ENCODE measurements around the gene ENG. TPM values are rescaled to one million over a fixed set of nuclear protein-coding genes. Genes with fewer than 3 reads are reported as not detected.

Gene ENG
- total and polyA plus RNA-seq, 5 experiments from 2014 or later: 2.1 to 10.2 (median 5.4) TPM

DNA sequence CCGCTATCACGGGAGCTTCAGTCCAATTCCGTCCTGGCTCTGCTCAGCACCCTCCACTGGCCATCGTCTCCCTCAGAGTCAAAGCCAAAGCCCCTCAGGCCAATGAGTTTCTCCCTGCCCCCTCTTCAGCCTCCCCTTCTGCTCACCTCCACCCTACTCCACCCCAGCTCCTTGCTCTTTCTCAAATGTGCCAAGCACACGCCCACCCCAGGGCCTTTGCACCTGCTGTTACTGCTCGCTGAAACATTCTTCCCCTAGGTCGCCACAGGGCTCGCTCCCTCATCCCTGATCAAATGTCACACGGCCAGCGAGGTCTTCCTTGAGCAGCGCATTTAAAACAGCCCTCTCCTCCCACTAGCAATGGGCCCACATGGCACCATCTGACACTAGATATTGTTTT lies 6.3 kb upstream of the ENG start:
- peak overlapping the region in 7 of 10 donors; percentile 68 to 97 (median 87) for H3K27ac Mint-ChIP-seq
- no peaks in the 10 kb centered on the region for H3K9me3 Mint-ChIP-seq
- no peak for DNase-seq
- peak overlapping the region in 1 of 10 donors; percentile 77 for H3K4me3 Mint-ChIP-seq
- peaks cover 29 to 71% (median 52%) of the 10 kb centered on the region in 4 donors for H3K4me1 Mint-ChIP-seq
- POLR2A ChIA-PET: interaction anchor here (0.6 to 3.2 kb wide), 8 partner anchors 8 to 284 kb away, joined by 3 to 22 read pairs (median 6); partner anchors contain the start of genes CDK9 and ST6GALNAC4
- ATAC-seq: no peak
- no peaks in the 10 kb centered on the region for H3K27me3 Mint-ChIP-seq
- H3K36me3 Mint-ChIP-seq: no peaks in the 10 kb centered on the region

DNA sequence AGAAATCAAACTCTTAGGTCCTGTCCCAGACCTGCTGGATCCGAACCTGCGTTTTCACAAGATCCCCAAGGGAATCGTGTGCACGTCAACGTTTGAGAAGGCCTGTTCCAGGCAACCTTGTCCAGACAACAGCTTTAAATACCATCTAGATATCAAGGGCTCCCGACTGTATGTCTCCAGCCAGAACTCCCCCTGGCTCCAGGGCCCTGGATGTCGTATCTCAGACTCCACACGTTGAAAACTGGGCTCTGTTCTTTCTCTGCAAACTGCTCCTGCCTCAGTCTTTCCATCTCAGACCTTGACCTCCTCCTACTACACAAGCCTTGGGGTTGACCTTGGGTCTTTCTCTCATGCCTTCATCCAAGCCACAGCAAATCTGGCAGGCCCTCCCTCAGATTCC lies 5.8 kb upstream of the ENG start:
- ATAC-seq (no peak), DNase-seq (no peak)
- Mint-ChIP-seq H3K4me1 (peaks cover 26 to 71% (median 52%) of the 10 kb centered on the region in 4 donors), H3K4me3 (no peak overlapping the region), H3K27me3 (no peaks in the 10 kb centered on the region), H3K27ac (peak overlapping the region in 7 of 10 donors; percentile 10 to 97 (median 77)), H3K36me3 (no peaks in the 10 kb centered on the region), H3K9me3 (no peaks in the 10 kb centered on the region)
- POLR2A ChIA-PET: interaction anchor here (0.6 to 1.2 kb wide), 7 partner anchors 13 to 284 kb away, joined by 3 to 7 read pairs (median 5); no protein-coding TSS in a partner anchor

DNA sequence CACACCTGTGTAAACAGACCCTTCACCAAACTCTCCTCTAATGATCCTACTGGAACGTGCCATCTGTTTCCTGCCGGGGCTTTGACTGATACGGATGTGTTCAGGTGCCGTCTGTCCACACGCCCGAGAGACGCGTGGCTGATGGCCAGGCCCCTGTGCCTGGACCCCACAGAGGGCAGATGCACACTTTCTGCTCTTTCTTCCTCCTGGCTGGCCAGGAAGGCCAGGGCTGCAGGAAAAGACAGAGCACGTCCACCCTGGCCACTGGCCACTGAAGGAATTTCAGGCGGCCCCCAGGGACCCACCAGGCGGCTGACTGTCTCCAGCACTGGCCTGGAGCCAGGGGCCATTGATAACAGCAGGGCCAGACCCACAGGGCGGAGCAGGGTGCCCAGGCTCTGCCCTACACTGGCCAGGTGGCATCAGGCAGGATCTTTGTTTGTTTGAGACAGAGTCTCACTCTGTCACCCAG lies 3.6 kb upstream of the ENG start:
- Mint-ChIP-seq H3K4me3 (peak overlapping the region in 1 of 10 donors; percentile 26), H3K9me3 (no peaks in the 10 kb centered on the region), H3K4me1 (peaks cover 24 to 74% (median 58%) of the 10 kb centered on the region in 4 donors), H3K36me3 (no peaks in the 10 kb centered on the region), H3K27me3 (no peaks in the 10 kb centered on the region), H3K27ac (peak overlapping the region in 3 of 10 donors; percentile 6 to 90 (median 80))
- no peak for ATAC-seq
- POLR2A ChIA-PET: interaction anchor here (1.2 to 1.4 kb wide), 2 partner anchors 9 to 72 kb away, joined by 3 read pairs; partner anchors contain the start of gene CDK9
- no peak for DNase-seq

DNA sequence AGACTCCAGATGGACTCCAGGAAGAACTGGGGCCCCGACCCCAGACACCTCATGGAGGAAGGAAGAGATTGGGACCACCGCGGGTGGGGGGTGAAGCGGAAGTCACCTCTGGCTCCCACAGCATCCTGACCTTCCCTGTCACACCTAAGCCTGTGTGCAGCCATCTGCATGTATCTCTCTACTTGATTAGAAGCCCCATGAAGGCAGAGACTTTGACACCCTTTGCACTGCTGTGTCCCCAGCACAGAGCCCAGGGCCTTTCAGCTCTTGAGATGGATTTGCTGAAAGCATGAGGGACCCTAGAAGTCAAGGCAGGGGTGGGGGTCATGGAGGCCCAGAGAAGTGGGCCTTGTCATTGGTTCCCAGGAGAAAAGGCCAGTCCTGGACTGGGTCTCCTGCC lies 2.8 kb upstream of the ENG start:
- H3K4me1 Mint-ChIP-seq: peaks cover 18 to 74% (median 55%) of the 10 kb centered on the region in 4 donors
- no peaks in the 10 kb centered on the region for H3K9me3 Mint-ChIP-seq
- POLR2A ChIA-PET: interaction anchor here (1.2 to 1.4 kb wide), 3 partner anchors 10 to 71 kb away, joined by 3 read pairs; partner anchors contain the start of genes CDK9 and FPGS
- no peak overlapping the region for H3K4me3 Mint-ChIP-seq
- DNase-seq (no peak), ATAC-seq (no peak)
- no peaks in the 10 kb centered on the region for H3K27me3 Mint-ChIP-seq
- H3K36me3 Mint-ChIP-seq: no peaks in the 10 kb centered on the region
- no peak overlapping the region for H3K27ac Mint-ChIP-seq

DNA sequence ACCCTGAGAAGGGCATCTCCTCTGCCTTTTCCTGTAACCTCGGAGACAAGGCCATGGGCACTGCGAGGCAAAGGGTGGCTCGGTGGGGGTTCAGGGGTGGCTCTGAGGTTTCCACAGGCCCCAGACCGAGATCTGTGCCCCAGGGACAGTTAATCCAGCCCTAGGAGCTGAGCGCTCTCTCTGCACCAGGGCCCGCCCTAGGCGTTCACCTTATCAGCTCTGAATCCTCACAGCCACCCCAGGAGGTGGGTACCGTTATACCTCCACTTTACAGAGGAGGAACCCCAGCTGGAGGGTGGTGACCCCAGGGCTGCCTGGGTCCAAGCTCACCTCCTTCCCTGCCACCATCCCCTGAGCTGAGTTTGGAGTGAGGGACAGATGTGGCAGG lies 2.3 kb upstream of the ENG start:
- Mint-ChIP-seq H3K36me3 (no peaks in the 10 kb centered on the region), H3K4me3 (no peak overlapping the region), H3K9me3 (no peaks in the 10 kb centered on the region), H3K27me3 (no peaks in the 10 kb centered on the region), H3K27ac (peak overlapping the region in 2 of 10 donors; percentile 14 to 93), H3K4me1 (peaks cover 17 to 74% (median 54%) of the 10 kb centered on the region in 4 donors)
- no peak for DNase-seq
- POLR2A ChIA-PET: interaction anchor here (1.2 to 2.6 kb wide), 4 partner anchors 10 to 71 kb away, joined by 3 to 6 read pairs (median 3); partner anchors contain the start of genes CDK9 and FPGS
- ATAC-seq: no peak

DNA sequence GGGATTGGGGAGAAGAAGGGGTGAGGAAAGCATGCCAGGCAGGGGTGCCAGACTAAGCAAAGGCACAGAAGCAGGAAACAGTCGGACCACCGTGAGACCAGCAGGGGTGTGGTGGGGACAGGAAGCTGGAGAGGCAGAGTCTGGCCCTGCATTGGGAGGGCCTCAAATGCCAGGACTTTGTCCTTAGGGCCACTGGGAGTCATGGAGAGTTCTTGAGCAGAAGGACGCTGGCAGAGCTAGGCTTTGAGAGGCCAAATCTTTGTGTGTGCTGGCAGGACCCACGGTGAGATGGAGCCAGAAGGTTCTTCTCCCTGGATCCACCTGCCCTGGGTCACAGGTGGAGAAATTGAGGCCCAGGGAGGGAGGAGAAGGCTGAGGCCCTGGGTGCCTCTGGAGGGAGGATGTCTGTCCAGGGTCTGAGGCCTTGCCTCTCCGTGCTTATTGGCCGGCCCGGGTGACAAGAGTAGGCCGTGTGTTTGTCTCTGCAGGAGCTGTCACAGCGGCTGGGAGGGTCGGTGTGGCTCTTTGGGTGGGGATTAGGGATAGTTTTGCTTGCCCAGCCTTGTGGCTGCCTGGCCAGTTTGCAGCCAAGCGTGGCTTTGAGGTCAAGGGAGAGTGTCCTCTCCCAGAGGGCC lies 1.8 kb upstream of the ENG start:
- H3K9me3 Mint-ChIP-seq: peaks cover 0 to 1% (median 0%) of the 10 kb centered on the region in 9 donors
- H3K27me3 Mint-ChIP-seq: no peaks in the 10 kb centered on the region
- DNase-seq: no peak
- no peaks in the 10 kb centered on the region for H3K36me3 Mint-ChIP-seq
- no peak for ATAC-seq
- POLR2A ChIA-PET: interaction anchor here (1.2 to 3.1 kb wide), 5 partner anchors 9 to 62 kb away, joined by 3 to 16 read pairs (median 4); partner anchors contain the start of gene FPGS
- peaks cover 17 to 70% (median 49%) of the 10 kb centered on the region in 4 donors for H3K4me1 Mint-ChIP-seq
- H3K4me3 Mint-ChIP-seq: peak overlapping the region in 8 of 10 donors; percentile 18 to 80 (median 48)
- H3K27ac Mint-ChIP-seq: peak overlapping the region in 9 of 10 donors; percentile 70 to 94 (median 86)

DNA sequence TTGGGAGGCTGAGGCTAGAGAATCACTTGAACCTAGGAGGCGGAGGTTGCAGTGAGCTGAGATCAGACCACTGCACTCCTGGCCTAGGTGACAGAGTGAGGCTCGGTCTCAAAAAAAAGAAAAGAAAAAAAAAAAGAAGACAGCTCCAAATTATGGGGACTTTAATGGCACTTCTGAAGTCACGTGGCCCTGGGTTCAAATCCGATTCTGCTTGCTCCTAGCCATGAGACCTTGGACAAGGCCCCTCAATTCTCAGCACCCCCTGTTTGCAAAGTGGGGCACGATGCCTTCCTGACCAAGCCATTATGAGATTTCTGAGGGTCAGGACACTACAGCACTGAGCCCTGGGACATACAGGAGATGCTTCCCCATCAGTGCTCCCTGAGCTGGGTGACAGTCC lies 1.1 kb upstream of the ENG start:
- Mint-ChIP-seq H3K4me1 (peaks cover 15 to 63% (median 42%) of the 10 kb centered on the region in 4 donors), H3K36me3 (peaks cover 0 to 2% (median 2%) of the 10 kb centered on the region in 3 donors), H3K4me3 (peak overlapping the region; percentile 25 to 80 (median 50)), H3K27ac (peak overlapping the region in 9 of 10 donors; percentile 11 to 94 (median 86)), H3K9me3 (peaks cover 0 to 5% (median 1%) of the 10 kb centered on the region in 9 donors), H3K27me3 (no peaks in the 10 kb centered on the region)
- ATAC-seq (no peak), DNase-seq (no peak)
- POLR2A ChIA-PET: interaction anchor here (0.8 to 3.1 kb wide), 6 partner anchors 9 to 62 kb away, joined by 3 to 16 read pairs (median 4); no protein-coding TSS in a partner anchor

DNA sequence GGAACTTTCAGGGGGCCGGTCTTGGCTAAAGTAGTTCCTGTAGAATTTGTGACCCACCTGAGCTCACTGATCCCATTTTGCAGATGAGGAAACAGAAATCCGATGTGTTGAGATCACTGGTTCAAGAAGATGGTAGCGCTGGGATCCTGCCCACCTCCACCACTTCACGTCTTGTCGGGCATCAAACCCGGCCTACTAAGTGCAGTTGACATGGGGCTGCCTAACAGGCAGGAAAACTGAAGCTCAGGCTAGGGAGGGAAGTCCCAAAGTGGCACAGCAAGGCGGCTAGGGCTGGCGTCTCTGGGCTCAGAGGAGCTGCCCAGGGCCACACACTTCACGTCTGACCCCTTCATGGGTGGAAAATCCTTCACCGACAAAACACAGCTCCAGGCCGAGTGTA lies 502 bp upstream of the ENG start:
- H3K4me3 Mint-ChIP-seq: peak overlapping the region in 8 of 10 donors; percentile 34 to 68 (median 46)
- POLR2A ChIA-PET: interaction anchor here (0.6 to 3.2 kb wide), 9 partner anchors 8 to 270 kb away, joined by 3 to 16 read pairs (median 4); no protein-coding TSS in a partner anchor
- ATAC-seq (no peak), DNase-seq (no peak)
- peaks cover 13 to 61% (median 40%) of the 10 kb centered on the region in 4 donors for H3K4me1 Mint-ChIP-seq
- no peaks in the 10 kb centered on the region for H3K27me3 Mint-ChIP-seq
- H3K27ac Mint-ChIP-seq: peak overlapping the region in 9 of 10 donors; percentile 14 to 94 (median 73)
- H3K36me3 Mint-ChIP-seq: peaks cover 0 to 5% (median 4%) of the 10 kb centered on the region in 3 donors
- peaks cover 0 to 9% (median 3%) of the 10 kb centered on the region in 9 donors for H3K9me3 Mint-ChIP-seq

DNA sequence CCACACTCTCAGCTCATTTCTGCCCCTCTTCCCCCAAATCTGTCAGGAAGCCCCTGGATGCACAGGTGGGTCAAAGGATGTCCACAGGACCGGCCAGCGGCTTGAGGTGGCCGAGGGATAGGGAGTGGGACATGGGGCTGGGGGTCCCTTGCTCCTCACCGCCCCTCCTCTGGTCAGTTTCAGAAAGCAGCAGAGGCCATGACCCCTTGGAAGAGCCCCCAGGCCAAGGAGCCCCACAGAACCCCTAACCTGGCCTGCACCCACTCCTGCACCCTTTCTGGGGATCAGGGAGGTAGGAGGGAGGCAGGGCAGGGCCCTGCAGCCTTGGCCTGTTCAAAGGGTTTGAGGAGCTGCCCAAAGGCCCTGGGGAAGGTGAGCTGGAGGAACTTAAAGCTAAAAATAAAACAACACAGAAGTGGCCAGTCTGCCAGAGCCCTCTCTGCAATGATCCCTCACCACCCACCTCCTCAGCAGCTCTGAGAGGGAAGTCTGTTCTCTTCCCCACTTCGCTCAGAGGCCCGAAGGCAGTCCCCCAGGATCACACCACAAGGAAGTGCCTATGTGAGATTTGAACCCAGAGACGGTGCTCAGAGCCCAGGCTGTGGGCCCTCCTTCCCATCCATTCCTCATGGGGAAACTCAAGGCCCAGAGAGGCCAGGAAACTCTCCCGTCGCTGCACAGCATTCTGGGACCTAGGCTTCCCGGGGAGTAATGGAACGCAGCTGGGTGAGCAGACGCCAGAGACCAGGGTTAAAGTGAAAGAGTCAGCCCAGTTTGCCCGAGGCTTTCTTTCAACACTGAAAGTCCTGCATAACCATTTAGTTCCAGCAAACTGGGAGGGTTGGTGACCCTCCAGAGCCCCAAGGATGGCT lies 910 bp downstream of the ENG start:
- peak overlapping the region; percentile 81 to 92 (median 88) for H3K4me3 Mint-ChIP-seq
- ATAC-seq: peak; percentile 40 to 44
- peaks cover 11 to 18% (median 13%) of the 10 kb centered on the region in 3 donors for H3K36me3 Mint-ChIP-seq
- peaks cover 13 to 52% (median 38%) of the 10 kb centered on the region in 4 donors for H3K4me1 Mint-ChIP-seq
- H3K9me3 Mint-ChIP-seq: peaks cover 2 to 22% (median 13%) of the 10 kb centered on the region in 9 donors
- H3K27me3 Mint-ChIP-seq: no peaks in the 10 kb centered on the region
- POLR2A ChIA-PET: interaction anchor here (1.0 to 3.2 kb wide), 9 partner anchors 8 to 64 kb away, joined by 3 to 16 read pairs (median 4); partner anchors contain the start of gene ST6GALNAC4
- H3K27ac Mint-ChIP-seq: peak overlapping the region; percentile 71 to 94 (median 88)
- no peak for DNase-seq

DNA sequence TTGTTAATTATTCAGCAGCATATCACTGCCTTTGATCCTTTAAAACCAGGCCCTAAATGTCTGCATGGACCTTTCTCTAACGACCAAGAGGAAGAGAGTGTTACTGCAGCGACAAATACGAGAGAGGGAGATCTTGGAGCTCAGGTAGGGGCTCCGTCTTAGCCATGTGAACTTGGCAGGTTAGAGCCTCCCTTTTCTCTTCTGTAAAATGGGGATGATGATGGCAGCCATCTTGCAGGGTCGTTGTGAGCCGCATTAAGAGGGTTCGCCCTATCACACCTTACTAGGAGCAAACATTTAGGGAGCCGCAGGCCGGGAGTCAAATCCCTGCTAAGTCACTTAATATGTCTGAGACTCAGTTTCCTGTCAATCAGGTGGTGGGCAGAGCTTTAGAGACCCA lies 1.6 kb downstream of the ENG start:
- DNase-seq (no peak), ATAC-seq (no peak)
- Mint-ChIP-seq H3K36me3 (peaks cover 11 to 21% (median 14%) of the 10 kb centered on the region in 3 donors), H3K4me1 (peaks cover 11 to 49% (median 37%) of the 10 kb centered on the region in 4 donors), H3K27ac (peak overlapping the region in 9 of 10 donors; percentile 38 to 93 (median 56)), H3K4me3 (peak overlapping the region; percentile 28 to 89 (median 59)), H3K9me3 (peaks cover 2 to 26% (median 14%) of the 10 kb centered on the region in 9 donors), H3K27me3 (no peaks in the 10 kb centered on the region)
- POLR2A ChIA-PET: interaction anchor here (0.8 to 3.2 kb wide), 7 partner anchors 9 to 64 kb away, joined by 3 to 12 read pairs (median 3); partner anchors contain the start of gene ST6GALNAC4

DNA sequence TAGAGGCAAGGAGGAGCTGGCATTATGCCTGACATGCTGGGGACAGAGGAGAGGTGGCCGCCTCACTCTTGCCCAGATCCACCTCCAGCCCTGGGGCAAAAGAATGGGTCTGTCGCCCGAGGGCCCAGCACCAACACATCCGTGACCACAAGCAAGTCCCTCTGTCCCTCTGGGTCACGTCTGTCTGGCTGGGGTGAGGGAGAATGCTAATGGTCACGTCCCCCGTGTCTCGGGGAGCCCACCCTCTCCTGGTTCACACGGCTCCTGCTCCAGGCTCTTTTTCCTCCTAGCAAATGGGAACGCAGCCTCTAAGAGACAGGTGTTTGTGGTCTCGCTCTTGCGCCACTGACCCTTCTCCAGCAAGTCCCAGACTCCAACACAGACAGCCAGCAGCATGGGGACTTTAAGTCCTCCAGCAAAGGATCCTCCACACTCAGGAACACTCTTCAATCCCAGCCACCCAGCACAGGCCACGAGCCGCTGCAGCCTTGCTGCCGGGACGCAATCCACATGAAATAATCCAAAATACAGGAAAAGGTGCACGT lies 4.1 kb downstream of the ENG start:
- DNase-seq (no peak), ATAC-seq (no peak)
- H3K4me3 Mint-ChIP-seq: peak overlapping the region in 1 of 10 donors; percentile 41
- H3K36me3 Mint-ChIP-seq: peaks cover 11 to 21% (median 14%) of the 10 kb centered on the region in 3 donors
- peaks cover 7 to 33% (median 25%) of the 10 kb centered on the region in 4 donors for H3K4me1 Mint-ChIP-seq
- peaks cover 2 to 26% (median 14%) of the 10 kb centered on the region in 9 donors for H3K9me3 Mint-ChIP-seq
- H3K27me3 Mint-ChIP-seq: no peaks in the 10 kb centered on the region
- POLR2A ChIA-PET: no interaction called here
- peak overlapping the region in 1 of 10 donors; percentile 1 for H3K27ac Mint-ChIP-seq
